DND-41 (cell line): Measurements from ENCODE around the gene SNX27.

Source experiments
- EZH2 ChIP-seq: IDR thresholded peaks from 3 replicates; pipeline ENCODE4 v1.6.1; 2012; ENCODE audit warnings: borderline replicate concordance, low read depth, mild to moderate bottlenecking, moderate library complexity, low read length, inconsistent platforms; ENCODE audit not compliant: severe bottlenecking
- TF ChIP-seq, protein P1 (sequence below): IDR thresholded peaks from 2 replicates; pipeline ENCODE4 v1.5.1; 2012; ENCODE audit warnings: borderline replicate concordance, low read length, moderate library complexity, mild to moderate bottlenecking; ENCODE audit not compliant: poor library complexity, severe bottlenecking; ENCODE audit errors: extremely low read depth

DNA sequence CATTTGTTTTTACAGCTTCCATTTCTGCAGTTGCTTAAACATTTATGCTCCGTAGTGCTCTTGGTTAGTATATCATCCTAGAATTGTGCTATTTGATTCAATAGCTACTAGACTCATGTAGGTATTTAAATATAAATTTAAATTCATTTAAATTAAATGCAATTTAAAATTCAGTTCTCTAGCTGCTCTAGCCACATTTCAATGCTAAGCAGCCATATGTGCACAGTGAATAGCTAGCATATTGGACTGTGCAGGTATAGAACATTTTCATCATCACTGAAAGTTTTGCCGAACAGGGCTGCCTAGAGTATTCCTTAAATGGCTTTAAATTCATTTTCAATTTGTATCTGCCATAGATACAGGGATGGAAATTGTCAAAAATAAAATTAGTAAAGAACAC, 72.3 kb downstream of the SNX27 start:
- TF ChIP-seq, protein P1, sequence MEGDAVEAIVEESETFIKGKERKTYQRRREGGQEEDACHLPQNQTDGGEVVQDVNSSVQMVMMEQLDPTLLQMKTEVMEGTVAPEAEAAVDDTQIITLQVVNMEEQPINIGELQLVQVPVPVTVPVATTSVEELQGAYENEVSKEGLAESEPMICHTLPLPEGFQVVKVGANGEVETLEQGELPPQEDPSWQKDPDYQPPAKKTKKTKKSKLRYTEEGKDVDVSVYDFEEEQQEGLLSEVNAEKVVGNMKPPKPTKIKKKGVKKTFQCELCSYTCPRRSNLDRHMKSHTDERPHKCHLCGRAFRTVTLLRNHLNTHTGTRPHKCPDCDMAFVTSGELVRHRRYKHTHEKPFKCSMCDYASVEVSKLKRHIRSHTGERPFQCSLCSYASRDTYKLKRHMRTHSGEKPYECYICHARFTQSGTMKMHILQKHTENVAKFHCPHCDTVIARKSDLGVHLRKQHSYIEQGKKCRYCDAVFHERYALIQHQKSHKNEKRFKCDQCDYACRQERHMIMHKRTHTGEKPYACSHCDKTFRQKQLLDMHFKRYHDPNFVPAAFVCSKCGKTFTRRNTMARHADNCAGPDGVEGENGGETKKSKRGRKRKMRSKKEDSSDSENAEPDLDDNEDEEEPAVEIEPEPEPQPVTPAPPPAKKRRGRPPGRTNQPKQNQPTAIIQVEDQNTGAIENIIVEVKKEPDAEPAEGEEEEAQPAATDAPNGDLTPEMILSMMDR = no peak
- TF ChIP-seq EZH2 = no peak
